ENCODE data around the gene HMOX2. TPM values are rescaled to one million over a fixed set of nuclear protein-coding genes. Genes with fewer than 3 reads are reported as not detected.

HMOX2 gene
- total RNA-seq, 1 experiment from 2014 or later: 36.7 TPM

GRCh38 chr16:4507588-4508345 is 31.6 kb downstream of the HMOX2 start:
- no peaks in the 10 kb centered on the region for H3K27me3 Mint-ChIP-seq (ENCODE audit: insufficient read depth, unreplicated experiment)
- Histone ChIP-seq H3K27me3 (replicated peaks; ENCODE audit: control insufficient read depth, insufficient read depth, low read length) (no peaks in the 10 kb centered on the region), H3K4me3 (ENCODE audit: low read depth, low read length) (no peak overlapping the region), H3K9me3 (no peaks in the 10 kb centered on the region), H3K4me1 (no peaks in the 10 kb centered on the region), H3K36me3 (ENCODE audit: control insufficient read depth, insufficient read depth, low read length) (peaks cover 5% of the 10 kb centered on the region)
- no TSS peak for BruUV-seq (replicated peaks)
- H3K9me3 Mint-ChIP-seq (ENCODE audit: unreplicated experiment): no peaks in the 10 kb centered on the region
- peaks cover 46% of the 10 kb centered on the region for H3K36me3 Mint-ChIP-seq (ENCODE audit: insufficient read depth, unreplicated experiment)
- intact Hi-C loops (cut with micrococcal nuclease; ENCODE audit: unreplicated experiment): loop anchor here (2.0 kb wide), 1 partner anchor 41 kb away; no protein-coding TSS in a partner anchor
- DNase-seq: no peak
- ChIA-PET POLR2A (no interaction called here), CTCF (interaction anchor here (1.4 kb wide), 2 partner anchors 10 to 41 kb away, joined by 4 to 5 read pairs; no protein-coding TSS in a partner anchor)
- no peaks in the 10 kb centered on the region for H3K4me1 Mint-ChIP-seq (ENCODE audit: low read depth, unreplicated experiment)
- no peak overlapping the region for H3K27ac Mint-ChIP-seq (ENCODE audit: unreplicated experiment)
- H3K4me3 Mint-ChIP-seq (ENCODE audit: unreplicated experiment): no peak overlapping the region
- TF ChIP-seq CTCF (IDR thresholded peaks at IDR 0.05; ENCODE audit: insufficient read depth in 1 of 2, low read depth in 1 of 2, low read length in 1 of 2, severe bottlenecking in 1 of 2, unreplicated experiment in 1 of 2): no peak

GRCh38 chr16:4508806-4509205 is 32.6 kb downstream of the HMOX2 start:
- no peak for TF ChIP-seq CTCF (IDR thresholded peaks at IDR 0.05; ENCODE audit: insufficient read depth in 1 of 2, low read depth in 1 of 2, low read length in 1 of 2, severe bottlenecking in 1 of 2, unreplicated experiment in 1 of 2)
- Histone ChIP-seq H3K36me3 (ENCODE audit: control insufficient read depth, insufficient read depth, low read length) (peaks cover 5% of the 10 kb centered on the region), H3K27me3 (replicated peaks; ENCODE audit: control insufficient read depth, insufficient read depth, low read length) (no peaks in the 10 kb centered on the region), H3K9me3 (no peaks in the 10 kb centered on the region), H3K4me1 (no peaks in the 10 kb centered on the region), H3K4me3 (ENCODE audit: low read depth, low read length) (no peak overlapping the region)
- ChIA-PET CTCF (interaction anchor here (1.4 to 1.7 kb wide), 3 partner anchors 9 to 40 kb away, joined by 4 to 5 read pairs (median 4); no protein-coding TSS in a partner anchor), POLR2A (interaction anchor here (0.5 kb wide), 1 partner anchor 18 kb away, joined by 6 read pairs; no protein-coding TSS in a partner anchor)
- Mint-ChIP-seq H3K27me3 (ENCODE audit: insufficient read depth, unreplicated experiment) (no peaks in the 10 kb centered on the region), H3K4me1 (ENCODE audit: low read depth, unreplicated experiment) (no peaks in the 10 kb centered on the region), H3K27ac (ENCODE audit: unreplicated experiment) (no peak overlapping the region), H3K36me3 (ENCODE audit: insufficient read depth, unreplicated experiment) (peaks cover 54% of the 10 kb centered on the region), H3K9me3 (ENCODE audit: unreplicated experiment) (no peaks in the 10 kb centered on the region), H3K4me3 (ENCODE audit: unreplicated experiment) (no peak overlapping the region)
- BruUV-seq (replicated peaks): no TSS peak
- intact Hi-C loops (cut with micrococcal nuclease; ENCODE audit: unreplicated experiment): no loop called here
- no peak for DNase-seq

GRCh38 chr16:4509420-4509819 is 33.2 kb downstream of the HMOX2 start:
- Histone ChIP-seq H3K27me3 (replicated peaks; ENCODE audit: control insufficient read depth, insufficient read depth, low read length) (no peaks in the 10 kb centered on the region), H3K9me3 (no peaks in the 10 kb centered on the region), H3K4me3 (ENCODE audit: low read depth, low read length) (no peak overlapping the region), H3K36me3 (ENCODE audit: control insufficient read depth, insufficient read depth, low read length) (peaks cover 5% of the 10 kb centered on the region), H3K4me1 (no peaks in the 10 kb centered on the region)
- Mint-ChIP-seq H3K4me1 (ENCODE audit: low read depth, unreplicated experiment) (no peaks in the 10 kb centered on the region), H3K27ac (ENCODE audit: unreplicated experiment) (no peak overlapping the region), H3K36me3 (ENCODE audit: insufficient read depth, unreplicated experiment) (peaks cover 55% of the 10 kb centered on the region), H3K9me3 (ENCODE audit: unreplicated experiment) (no peaks in the 10 kb centered on the region), H3K4me3 (ENCODE audit: unreplicated experiment) (no peak overlapping the region), H3K27me3 (ENCODE audit: insufficient read depth, unreplicated experiment) (no peaks in the 10 kb centered on the region)
- ChIA-PET CTCF (interaction anchor here (1.7 kb wide), 1 partner anchor 39 kb away, joined by 4 read pairs; no protein-coding TSS in a partner anchor), POLR2A (no interaction called here)
- TF ChIP-seq CTCF (IDR thresholded peaks at IDR 0.05; ENCODE audit: insufficient read depth in 1 of 2, low read depth in 1 of 2, low read length in 1 of 2, severe bottlenecking in 1 of 2, unreplicated experiment in 1 of 2): no peak
- no peak for DNase-seq
- intact Hi-C loops (cut with micrococcal nuclease; ENCODE audit: unreplicated experiment): no loop called here
- BruUV-seq (replicated peaks): no TSS peak

Measured in Caco-2 (cell line).